AG04450 (cell line): ENCODE data around the gene NUDT9. TPM values are rescaled to one million over a fixed set of nuclear protein-coding genes. Genes with fewer than 3 reads are reported as not detected.
"Not testable (repeated sequence)": the region's sequence is repeated elsewhere in the genome, so short reads cannot be mapped to it uniquely, and the experiment has no call there.

ENCODE experiments used
- CTCF ChIA-PET: fragments of 300-600, 350-600 bp; formaldehyde crosslinking; extraction: SDS; loops from one replicate; lab custom pipeline; 2022; ENCODE audit warnings: antibody characterized with exemption, inconsistent platforms; lab: Charles Lee
- POLR2A ChIA-PET: fragments of 350-600 bp; formaldehyde crosslinking; extraction: SDS; loops from one replicate; lab custom pipeline; 2021; ENCODE audit warnings: antibody characterized with exemption, inconsistent platforms; lab: Yijun Ruan, JAX
- DNase-seq: peaks from one replicate; pipeline ENCODE4 v3.0.0-alpha.2; 2011; ENCODE audit warnings: low read depth, low spot score
- H3K27ac ChIP-seq: one replicate; pipeline ENCODE4 v1.5.1; 2012; ENCODE audit warnings: low read depth, low read length, control low read depth
- H3K27me3 ChIP-seq: one replicate; pipeline ENCODE4 v1.6.0; 2012; ENCODE audit warnings: low read length; ENCODE audit not compliant: control insufficient read depth, insufficient read depth
- H3K4me3 ChIP-seq: 2 replicates; pipeline ENCODE4 v1.5.1; 2011; ENCODE audit warnings: mild to moderate bottlenecking, low read depth, low read length, control low read depth
- H3K9me3 ChIP-seq: 2 replicates; pipeline ENCODE4 v1.5.1; 2012; ENCODE audit warnings: low read length; ENCODE audit not compliant: control insufficient read depth, insufficient read depth
- polyA plus RNA-seq: library from polyadenylated mRNA; depleted of rRNA; stranded (reverse); fragments of >200 nt; gene quantifications from 2 replicates; pipeline ENCODE4 v1.2.3, GENCODE V29; 2011
- TF ChIP-seq, protein P1 (sequence below): IDR thresholded peaks from 2 replicates; pipeline ENCODE4 v1.5.1; 2011; ENCODE audit warnings: low read depth, low read length, control low read depth, inconsistent platforms

NUDT9 gene
- polyA plus RNA-seq, 1 experiment, result 31.4 TPM

DNA sequence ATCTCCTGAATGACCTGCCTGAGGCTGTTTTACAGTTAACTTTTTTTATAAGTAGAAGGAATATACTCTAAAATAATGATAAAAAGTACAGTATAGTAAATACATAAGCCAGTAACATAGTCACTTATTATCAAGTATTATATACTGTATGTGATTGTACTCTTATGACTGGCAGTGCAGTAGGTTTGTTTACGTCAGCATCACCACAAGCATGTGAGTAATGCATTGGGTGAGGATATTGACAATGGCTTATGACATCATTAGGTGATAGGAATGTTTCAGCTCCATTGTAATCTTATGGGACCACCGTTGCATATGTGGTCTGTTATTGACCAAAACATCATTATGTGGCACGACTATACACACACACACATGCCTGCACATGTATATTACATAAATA, 20.5 kb downstream of the NUDT9 start:
- TF ChIP-seq, protein P1, sequence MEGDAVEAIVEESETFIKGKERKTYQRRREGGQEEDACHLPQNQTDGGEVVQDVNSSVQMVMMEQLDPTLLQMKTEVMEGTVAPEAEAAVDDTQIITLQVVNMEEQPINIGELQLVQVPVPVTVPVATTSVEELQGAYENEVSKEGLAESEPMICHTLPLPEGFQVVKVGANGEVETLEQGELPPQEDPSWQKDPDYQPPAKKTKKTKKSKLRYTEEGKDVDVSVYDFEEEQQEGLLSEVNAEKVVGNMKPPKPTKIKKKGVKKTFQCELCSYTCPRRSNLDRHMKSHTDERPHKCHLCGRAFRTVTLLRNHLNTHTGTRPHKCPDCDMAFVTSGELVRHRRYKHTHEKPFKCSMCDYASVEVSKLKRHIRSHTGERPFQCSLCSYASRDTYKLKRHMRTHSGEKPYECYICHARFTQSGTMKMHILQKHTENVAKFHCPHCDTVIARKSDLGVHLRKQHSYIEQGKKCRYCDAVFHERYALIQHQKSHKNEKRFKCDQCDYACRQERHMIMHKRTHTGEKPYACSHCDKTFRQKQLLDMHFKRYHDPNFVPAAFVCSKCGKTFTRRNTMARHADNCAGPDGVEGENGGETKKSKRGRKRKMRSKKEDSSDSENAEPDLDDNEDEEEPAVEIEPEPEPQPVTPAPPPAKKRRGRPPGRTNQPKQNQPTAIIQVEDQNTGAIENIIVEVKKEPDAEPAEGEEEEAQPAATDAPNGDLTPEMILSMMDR, result no peak
- Histone ChIP-seq H3K27me3 (no peaks in the 10 kb centered on the region), H3K4me3 (no peak overlapping the region), H3K27ac (no peak overlapping the region), H3K9me3 (no peaks in the 10 kb centered on the region)
- DNase-seq, result no peak
- POLR2A ChIA-PET, result no interaction called here
- CTCF ChIA-PET, result interaction anchor here (0.5 to 1.7 kb wide), 2 partner anchors 22 to 67 kb away, joined by 6 to 8 read pairs; no protein-coding TSS in a partner anchor

DNA sequence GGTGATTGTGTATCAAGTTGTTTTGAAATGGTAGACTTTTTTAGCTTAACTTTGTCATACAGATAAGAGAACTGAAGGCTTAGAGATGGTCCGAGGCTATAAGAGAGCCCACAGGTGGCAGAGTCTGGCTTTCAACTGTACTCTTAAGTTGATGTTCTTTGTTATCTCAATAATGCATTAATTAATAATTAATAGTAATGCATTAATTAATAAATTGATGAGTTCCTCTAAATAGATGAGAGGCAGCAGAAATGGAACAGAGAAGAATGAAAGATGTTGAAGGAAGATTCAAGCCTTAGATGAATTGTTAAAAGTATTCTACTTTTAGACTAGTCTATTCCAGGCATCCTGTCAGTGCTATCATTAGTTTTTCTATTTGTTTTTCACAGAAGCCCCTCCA, 22.4 kb downstream of the NUDT9 start:
- no peaks in the 10 kb centered on the region for H3K27me3 ChIP-seq
- H3K4me3 ChIP-seq, result no peak overlapping the region
- POLR2A ChIA-PET, result no interaction called here
- DNase-seq, result no peak
- CTCF ChIA-PET, result no interaction called here
- no peaks in the 10 kb centered on the region for H3K9me3 ChIP-seq
- H3K27ac ChIP-seq, result no peak overlapping the region
- TF ChIP-seq, protein P1, result no peak

DNA sequence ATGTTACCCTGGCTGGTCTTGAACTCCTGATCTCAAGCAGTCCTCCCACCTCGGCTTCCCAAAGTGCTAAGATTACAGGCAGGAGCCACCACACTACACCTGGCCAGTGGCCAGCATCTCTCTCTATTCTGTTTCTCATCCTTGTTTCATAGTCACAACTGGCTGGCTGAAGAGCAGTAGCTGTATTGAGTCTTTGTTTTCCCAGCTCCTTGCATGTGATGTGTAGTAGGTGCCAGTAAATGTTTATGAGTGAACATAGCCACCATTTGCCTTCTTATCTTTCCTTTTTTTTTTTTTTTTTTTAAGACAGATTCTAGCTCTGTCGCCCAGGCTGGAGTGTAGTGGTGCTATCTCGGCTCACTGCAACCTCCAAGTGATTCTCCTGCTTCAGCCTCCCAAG, 23.6 kb downstream of the NUDT9 start:
- H3K27ac ChIP-seq, result no peak overlapping the region
- no peak for DNase-seq
- TF ChIP-seq, protein P1, result no peak
- POLR2A ChIA-PET, result interaction anchor here (0.6 kb wide), 1 partner anchor 71 kb away, joined by 3 read pairs; no protein-coding TSS in a partner anchor
- H3K4me3 ChIP-seq, result no peak overlapping the region
- H3K9me3 ChIP-seq, result no peaks in the 10 kb centered on the region
- H3K27me3 ChIP-seq, result no peaks in the 10 kb centered on the region
- CTCF ChIA-PET, result interaction anchor here (0.7 to 2.1 kb wide), 3 partner anchors 19 to 999 kb away, joined by 3 to 12 read pairs (median 4); no protein-coding TSS in a partner anchor

DNA sequence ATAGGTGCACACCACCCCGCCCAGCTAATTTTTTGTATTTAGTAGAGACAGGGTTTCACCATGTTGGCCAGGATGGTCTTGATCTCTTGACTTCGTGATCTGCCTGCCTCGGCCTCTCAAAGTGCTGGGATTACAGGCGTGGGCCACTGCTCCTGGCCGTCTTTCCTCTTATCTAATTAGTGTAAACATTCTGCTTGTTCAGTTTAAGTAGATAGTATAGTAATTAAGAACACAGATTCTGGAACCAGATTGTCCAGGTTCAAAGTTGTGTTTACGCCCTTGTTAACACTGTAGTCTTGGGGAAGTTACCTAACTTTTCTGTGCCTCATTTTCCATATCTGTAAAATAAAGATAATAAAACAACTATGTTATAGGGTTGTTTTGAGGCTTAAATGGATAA, 24.0 kb downstream of the NUDT9 start:
- POLR2A ChIA-PET, H3K4me3 ChIP-seq, H3K27me3 ChIP-seq, H3K9me3 ChIP-seq, H3K27ac ChIP-seq, DNase-seq: not testable (repeated sequence)
- CTCF ChIA-PET, result interaction anchor here (0.7 to 2.1 kb wide), 3 partner anchors 19 to 999 kb away, joined by 3 to 12 read pairs (median 4); no protein-coding TSS in a partner anchor

DNA sequence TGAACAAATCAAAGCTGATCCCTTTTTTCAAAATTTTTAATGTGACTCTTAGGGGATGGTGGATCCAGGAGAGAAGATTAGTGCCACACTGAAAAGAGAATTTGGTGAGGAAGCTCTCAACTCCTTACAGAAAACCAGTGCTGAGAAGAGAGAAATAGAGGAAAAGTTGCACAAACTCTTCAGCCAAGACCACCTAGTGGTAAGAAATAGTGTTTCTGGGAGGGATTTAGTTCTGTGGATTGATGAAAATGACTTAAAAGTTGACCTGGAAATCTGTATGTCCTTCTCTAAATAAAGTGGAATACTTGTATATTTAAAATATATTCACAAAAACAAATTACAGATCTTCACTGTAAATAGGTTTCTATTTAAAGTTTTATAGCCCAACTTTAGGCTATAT, 29.2 kb downstream of the NUDT9 start:
- no peak for DNase-seq
- Histone ChIP-seq H3K4me3 (no peak overlapping the region), H3K27me3 (no peaks in the 10 kb centered on the region), H3K9me3 (no peaks in the 10 kb centered on the region), H3K27ac (no peak overlapping the region)
- TF ChIP-seq, protein P1, result 0 out of 2 replicates have a peak, but pooled peaks have one; percentile 10
- ChIA-PET POLR2A (no interaction called here), CTCF (interaction anchor here (0.9 kb wide), 1 partner anchor 98 kb away, joined by 3 read pairs; no protein-coding TSS in a partner anchor)
